ENCODE measurements around the gene UGT1A9. TPM values are rescaled to one million over a fixed set of nuclear protein-coding genes. Genes with fewer than 3 reads are reported as not detected.

UGT1A9 gene
- total RNA-seq, 1 donor from 2014 or later, result not detected

- no peak for DNase-seq (ENCODE audit: low spot score)
These were observed 144.6 kb downstream of the UGT1A9 start for GRCh38 chr2:233816334-233816733.

- no peak for DNase-seq (ENCODE audit: low spot score)
These were observed 145.1 kb downstream of the UGT1A9 start for GRCh38 chr2:233816771-233817170.

GRCh38 chr2:233817361-233817911 lies 145.7 kb downstream of the UGT1A9 start:
- peak; percentile 60 for DNase-seq (ENCODE audit: low spot score)

DNA sequence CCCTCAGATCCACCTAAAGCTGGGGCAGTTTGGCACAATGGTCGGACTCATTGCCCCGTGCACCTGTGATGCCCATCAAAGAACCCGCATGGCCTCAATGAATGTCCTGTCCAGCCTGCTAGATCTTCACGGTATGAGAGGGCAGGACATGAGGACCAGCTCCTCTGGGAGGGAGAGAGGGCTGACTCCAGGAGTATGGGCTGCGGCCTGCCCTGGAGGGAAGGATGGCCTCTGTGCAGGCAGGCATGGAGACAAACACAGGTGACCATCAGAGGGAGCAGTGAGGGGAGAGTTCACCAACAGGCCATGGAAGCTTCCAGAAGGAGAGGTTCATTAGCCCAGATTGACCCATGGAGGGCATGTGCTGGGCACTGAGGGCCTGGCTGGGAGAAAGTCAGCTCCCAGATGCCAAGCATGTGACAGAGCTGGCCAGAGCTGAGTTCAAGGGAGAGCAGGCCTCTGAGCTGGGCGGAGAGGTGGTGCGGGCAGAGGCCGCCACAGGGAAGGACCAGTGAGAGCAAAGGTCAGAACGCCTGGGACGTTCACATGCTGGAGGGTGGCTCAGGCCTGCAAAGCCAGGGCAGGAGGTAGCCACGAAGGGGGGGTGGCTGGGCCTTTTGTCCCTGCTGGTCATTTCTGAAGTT lies 146.4 kb downstream of the UGT1A9 start:
- peak; percentile 84 for DNase-seq (ENCODE audit: low spot score)

- peak; percentile 57 for DNase-seq (ENCODE audit: low spot score)
These were observed 147.2 kb downstream of the UGT1A9 start for GRCh38 chr2:233818639-233819621.

- DNase-seq (ENCODE audit: low spot score), result peak; percentile 82
These were observed 148.4 kb downstream of the UGT1A9 start for GRCh38 chr2:233819884-233820773.

DNA sequence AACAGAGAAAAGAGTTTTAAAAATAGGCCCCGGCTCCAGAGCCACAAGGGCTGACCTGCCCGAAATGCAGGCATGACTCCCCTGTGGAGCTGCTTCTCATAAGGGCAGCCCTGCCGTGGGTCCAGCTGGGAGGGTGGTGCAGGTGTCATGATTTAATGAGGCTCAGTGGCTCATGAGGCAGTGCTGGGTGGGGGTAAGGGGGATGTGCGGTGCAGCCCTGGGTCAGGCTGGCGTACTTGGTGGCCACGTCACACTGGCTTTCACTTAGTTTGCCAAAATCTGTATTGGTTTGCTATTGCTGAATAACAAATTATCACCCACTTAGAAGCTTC lies 149.0 kb downstream of the UGT1A9 start:
- DNase-seq (ENCODE audit: low spot score), result peak; percentile 47

DNA sequence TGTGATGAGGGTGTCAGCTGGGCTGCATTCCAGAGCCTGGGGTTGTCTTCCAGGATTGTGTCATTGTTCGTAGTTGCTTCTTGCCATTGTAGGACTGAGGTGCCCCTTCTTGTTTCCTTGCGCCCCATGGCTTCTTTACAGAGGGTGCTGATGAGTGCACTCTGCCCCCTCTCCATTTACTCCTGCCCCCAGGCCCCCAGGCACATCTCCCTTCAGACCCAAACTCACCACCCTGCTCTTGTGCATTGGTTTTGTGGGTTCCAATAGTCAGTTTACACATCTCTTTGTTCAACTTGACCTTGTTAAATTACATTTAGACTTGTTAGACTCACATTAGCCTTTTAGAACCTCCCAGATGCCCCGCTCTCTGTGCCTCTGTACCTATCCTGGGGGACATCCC lies 149.5 kb downstream of the UGT1A9 start:
- DNase-seq (ENCODE audit: low spot score), result no peak

- peak; percentile 71 for DNase-seq (ENCODE audit: low spot score)
These were observed 150.0 kb downstream of the UGT1A9 start for GRCh38 chr2:233821709-233822100.

- peak; percentile 85 for DNase-seq (ENCODE audit: low spot score)
These were observed 150.5 kb downstream of the UGT1A9 start for GRCh38 chr2:233822101-233822771.

Other genes starting within 250 kb of the UGT1A9 start
- 39.0 TPM for gene USP40, start 105.1 kb upstream of the UGT1A9 start, total RNA-seq
- gene UGT1A8, start 54.3 kb upstream of the UGT1A9 start, total RNA-seq, result not detected
- not detected for gene UGT1A10, start 35.5 kb upstream of the UGT1A9 start, total RNA-seq
- gene UGT1A7, start 10.0 kb downstream of the UGT1A9 start, total RNA-seq, result 0.80 TPM
- not detected for gene UGT1A6, start 21.0 kb downstream of the UGT1A9 start, total RNA-seq
- not detected for gene UGT1A5, start 41.0 kb downstream of the UGT1A9 start, total RNA-seq
- gene UGT1A4, start 46.8 kb downstream of the UGT1A9 start, total RNA-seq, result not detected
- gene UGT1A3, start 57.1 kb downstream of the UGT1A9 start, total RNA-seq, result not detected
- 0.32 TPM for gene UGT1A1, start 88.4 kb downstream of the UGT1A9 start, total RNA-seq
- not detected for gene MROH2A, start 106.4 kb downstream of the UGT1A9 start, total RNA-seq
- 0.55 TPM for gene HJURP, start 182.6 kb downstream of the UGT1A9 start, total RNA-seq
- not detected for gene TRPM8, start 245.5 kb downstream of the UGT1A9 start, total RNA-seq

All from mesenteric fat pad (tissue), 1 donor.